HG02970 (cell line): Measurements from ENCODE around the gene TENM4.

Source experiments
- ATAC-seq: cut with Tn5 transposase; IDR thresholded peaks from one replicate; pipeline ENCODE4 v1.9.1; 2021; ENCODE audit warnings: mild to moderate bottlenecking, moderate library complexity, moderate number of reproducible peaks; ENCODE audit not compliant: unreplicated experiment, low FRiP score

The TENM4 gene

GRCh38 chr11:78789375-78789774 lies 651.5 kb downstream of the TENM4 start:
- no peak for ATAC-seq

GRCh38 chr11:78788533-78788932 lies 652.3 kb downstream of the TENM4 start:
- ATAC-seq: no peak

- ATAC-seq: no peak
These were observed 653.1 kb downstream of the TENM4 start for GRCh38 chr11:78787696-78788095.

GRCh38 chr11:78786746-78787145 lies 654.1 kb downstream of the TENM4 start:
- ATAC-seq: no peak

GRCh38 chr11:78786086-78786485 lies 654.7 kb downstream of the TENM4 start:
- ATAC-seq: no peak

- ATAC-seq: no peak
These were observed 656.3 kb downstream of the TENM4 start for GRCh38 chr11:78784321-78785061.

GRCh38 chr11:78783846-78784245 lies 657.0 kb downstream of the TENM4 start:
- no peak for ATAC-seq

- no peak for ATAC-seq
These were observed 657.5 kb downstream of the TENM4 start for GRCh38 chr11:78783301-78783700.

- no peak for ATAC-seq
These were observed 658.1 kb downstream of the TENM4 start for GRCh38 chr11:78782725-78783124.

- no peak for ATAC-seq
These were observed 659.9 kb downstream of the TENM4 start for GRCh38 chr11:78780889-78781288.

- no peak for ATAC-seq
These were observed 667.3 kb downstream of the TENM4 start for GRCh38 chr11:78773492-78773891.

- ATAC-seq: no peak
These were observed 667.8 kb downstream of the TENM4 start for GRCh38 chr11:78773077-78773476.

GRCh38 chr11:78772186-78772585 lies 668.6 kb downstream of the TENM4 start:
- no peak for ATAC-seq

- ATAC-seq: no peak
These were observed 669.9 kb downstream of the TENM4 start for GRCh38 chr11:78770931-78771330.

- no peak for ATAC-seq
These were observed 671.9 kb downstream of the TENM4 start for GRCh38 chr11:78768971-78769370.

GRCh38 chr11:78768345-78768744 lies 672.5 kb downstream of the TENM4 start:
- no peak for ATAC-seq

GRCh38 chr11:78767027-78767932 lies 673.5 kb downstream of the TENM4 start:
- ATAC-seq: no peak

GRCh38 chr11:78764946-78765345 lies 675.9 kb downstream of the TENM4 start:
- ATAC-seq: no peak

- ATAC-seq: no peak
These were observed 677.2 kb downstream of the TENM4 start for GRCh38 chr11:78763664-78764063.

- no peak for ATAC-seq
These were observed 678.7 kb downstream of the TENM4 start for GRCh38 chr11:78762105-78762504.

GRCh38 chr11:78759071-78759470 lies 681.8 kb downstream of the TENM4 start:
- no peak for ATAC-seq

- ATAC-seq: no peak
These were observed 687.5 kb downstream of the TENM4 start for GRCh38 chr11:78753297-78753696.
